A549 (cell line): ENCODE measurements around the gene RBBP8.

Source experiments
- CBX2 ChIP-seq: fragments of 200-600 bp; sonication (generic); IDR thresholded peaks from 2 replicates; pipeline ENCODE4 v1.6.1; 2016; ENCODE audit warnings: low read depth, mild to moderate bottlenecking, borderline replicate concordance
- CBX8 ChIP-seq: fragments of 200-600 bp; sonication (generic); IDR thresholded peaks from 2 replicates; pipeline ENCODE4 v1.6.1; 2016
- CEBPB ChIP-seq, 2 experiments: fragments of >200 bp in 1 of 2; sonication (Bioruptor Twin) in 1 of 2; formaldehyde crosslinking in 1 of 2; IDR thresholded peaks; 2 replicates each; pipeline ENCODE4 v1.6.1; 2012 to 2016
- EP300 ChIP-seq, 2 experiments: fragments of >200 bp; sonication (Bioruptor Twin); formaldehyde crosslinking; IDR thresholded peaks; 2 replicates in 1 of 2; 3 replicates in 1 of 2; pipeline ENCODE4 v1.6.1; 2016 to 2017
- HDAC2 ChIP-seq: fragments of 200-600 bp; sonication (generic); IDR thresholded peaks from 2 replicates; pipeline ENCODE4 v1.6.1; 2016
- POLR2A ChIP-seq: IDR thresholded peaks from 2 replicates; pipeline ENCODE4 v1.6.1; 2012; ENCODE audit warnings: mild to moderate bottlenecking, low read length
- RARB ChIP-seq: fragments of 250-450 bp; sonication (Bioruptor Pico); IDR thresholded peaks from 2 replicates; pipeline ENCODE4 v1.8.0; 2021; ENCODE audit warnings: mild to moderate bottlenecking, moderate library complexity
- RCOR1 ChIP-seq: fragments of 150-350 bp; IDR thresholded peaks from 2 replicates; pipeline ENCODE4 v1.6.1; 2014; ENCODE audit warnings: antibody characterized with exemption, low read length, low read depth
- SMC3 ChIP-seq: fragments of >200 bp; sonication (Bioruptor Twin); formaldehyde crosslinking; IDR thresholded peaks from 3 replicates; pipeline ENCODE4 v1.6.1; 2018; ENCODE audit warnings: inconsistent platforms
- SREBF2 ChIP-seq: fragments of 450-650 bp; IDR thresholded peaks from 2 replicates; pipeline ENCODE4 v1.6.1; 2014; ENCODE audit warnings: mild to moderate bottlenecking, moderate library complexity
- TF ChIP-seq, protein P1 (sequence below): fragments of >200 bp; sonication (Bioruptor Twin); formaldehyde crosslinking; IDR thresholded peaks from 3 replicates; pipeline ENCODE4 v1.5.1; 2016
- TF ChIP-seq, protein P2 (sequence below): IDR thresholded peaks from 2 replicates; pipeline ENCODE4 v1.6.1; 2012
- TF ChIP-seq, protein P3 (sequence below): fragments of 150-350 bp; IDR thresholded peaks from 2 replicates; pipeline ENCODE4 v1.6.1; 2014; ENCODE audit warnings: low read depth, mild to moderate bottlenecking, low read length

DNA sequence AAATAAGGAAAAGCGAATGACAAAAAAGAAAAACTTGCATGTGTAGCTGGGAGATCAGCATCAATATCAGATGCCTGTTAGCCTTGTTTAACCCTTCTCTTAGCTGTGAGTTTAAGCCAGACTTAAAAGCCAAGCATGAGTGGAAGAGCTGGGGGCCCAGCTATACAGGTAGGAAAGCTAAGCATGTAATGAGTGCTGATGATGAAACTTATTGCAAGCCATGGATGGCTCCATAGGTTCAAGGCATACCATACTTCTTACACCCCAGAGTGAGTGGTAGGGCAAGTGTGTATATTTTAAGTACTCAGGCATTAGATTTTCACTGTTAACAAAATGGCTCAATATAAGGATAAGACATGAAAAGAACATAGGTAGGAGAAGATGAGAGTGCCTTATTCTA lies 28.0 kb downstream of the RBBP8 start:
- TF ChIP-seq, protein P1, sequence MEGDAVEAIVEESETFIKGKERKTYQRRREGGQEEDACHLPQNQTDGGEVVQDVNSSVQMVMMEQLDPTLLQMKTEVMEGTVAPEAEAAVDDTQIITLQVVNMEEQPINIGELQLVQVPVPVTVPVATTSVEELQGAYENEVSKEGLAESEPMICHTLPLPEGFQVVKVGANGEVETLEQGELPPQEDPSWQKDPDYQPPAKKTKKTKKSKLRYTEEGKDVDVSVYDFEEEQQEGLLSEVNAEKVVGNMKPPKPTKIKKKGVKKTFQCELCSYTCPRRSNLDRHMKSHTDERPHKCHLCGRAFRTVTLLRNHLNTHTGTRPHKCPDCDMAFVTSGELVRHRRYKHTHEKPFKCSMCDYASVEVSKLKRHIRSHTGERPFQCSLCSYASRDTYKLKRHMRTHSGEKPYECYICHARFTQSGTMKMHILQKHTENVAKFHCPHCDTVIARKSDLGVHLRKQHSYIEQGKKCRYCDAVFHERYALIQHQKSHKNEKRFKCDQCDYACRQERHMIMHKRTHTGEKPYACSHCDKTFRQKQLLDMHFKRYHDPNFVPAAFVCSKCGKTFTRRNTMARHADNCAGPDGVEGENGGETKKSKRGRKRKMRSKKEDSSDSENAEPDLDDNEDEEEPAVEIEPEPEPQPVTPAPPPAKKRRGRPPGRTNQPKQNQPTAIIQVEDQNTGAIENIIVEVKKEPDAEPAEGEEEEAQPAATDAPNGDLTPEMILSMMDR = no peak
- TF ChIP-seq CBX2 (no peak), HDAC2 (no peak), RARB (CRISPR knock-in tag) (no peak), EP300 (IDR thresholded peaks at IDR 0.05) (no peak), POLR2A (no peak), RCOR1 (no peak), CEBPB (IDR thresholded peaks at IDR 0.05) (no peak), CBX8 (no peak), SMC3 (no peak), SREBF2 (no peak)
- TF ChIP-seq, protein P2, sequence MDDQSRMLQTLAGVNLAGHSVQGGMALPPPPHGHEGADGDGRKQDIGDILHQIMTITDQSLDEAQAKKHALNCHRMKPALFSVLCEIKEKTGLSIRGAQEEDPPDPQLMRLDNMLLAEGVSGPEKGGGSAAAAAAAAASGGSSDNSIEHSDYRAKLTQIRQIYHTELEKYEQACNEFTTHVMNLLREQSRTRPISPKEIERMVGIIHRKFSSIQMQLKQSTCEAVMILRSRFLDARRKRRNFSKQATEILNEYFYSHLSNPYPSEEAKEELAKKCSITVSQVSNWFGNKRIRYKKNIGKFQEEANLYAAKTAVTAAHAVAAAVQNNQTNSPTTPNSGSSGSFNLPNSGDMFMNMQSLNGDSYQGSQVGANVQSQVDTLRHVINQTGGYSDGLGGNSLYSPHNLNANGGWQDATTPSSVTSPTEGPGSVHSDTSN = no peak
- TF ChIP-seq, protein P3, sequence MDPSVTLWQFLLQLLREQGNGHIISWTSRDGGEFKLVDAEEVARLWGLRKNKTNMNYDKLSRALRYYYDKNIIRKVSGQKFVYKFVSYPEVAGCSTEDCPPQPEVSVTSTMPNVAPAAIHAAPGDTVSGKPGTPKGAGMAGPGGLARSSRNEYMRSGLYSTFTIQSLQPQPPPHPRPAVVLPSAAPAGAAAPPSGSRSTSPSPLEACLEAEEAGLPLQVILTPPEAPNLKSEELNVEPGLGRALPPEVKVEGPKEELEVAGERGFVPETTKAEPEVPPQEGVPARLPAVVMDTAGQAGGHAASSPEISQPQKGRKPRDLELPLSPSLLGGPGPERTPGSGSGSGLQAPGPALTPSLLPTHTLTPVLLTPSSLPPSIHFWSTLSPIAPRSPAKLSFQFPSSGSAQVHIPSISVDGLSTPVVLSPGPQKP = no peak
